Cardiac fibroblast (primary cell): ENCODE data around the gene CYSTM1.

ENCODE experiments used
- DNase-seq, 2 donors: peaks; one replicate each; pipeline versions ENCODE4 v3.0.0 to v3.0.0-alpha.2; 2010; ENCODE audit warnings: low read depth in 2 of 2
- H3K4me3 ChIP-seq, 2 donors: replicated peaks in 1 of 2; 1 replicate in 1 of 2; 2 replicates in 1 of 2; pipeline ENCODE4 v1.5.1; 2011; ENCODE audit warnings: low read depth in 2 of 2, low read length in 2 of 2, mild to moderate bottlenecking in 2 of 2, moderate library complexity in 1 of 2
- CTCF ChIP-seq: IDR thresholded peaks from one replicate; pipeline ENCODE4 v1.5.1; 2011; ENCODE audit warnings: low read depth, mild to moderate bottlenecking, low read length, inconsistent platforms

The CYSTM1 gene

GRCh38 chr5:140214831-140215230 lies 39.8 kb downstream of the CYSTM1 start:
- peak; percentile 44 to 67 for DNase-seq
- no peak overlapping the region for H3K4me3 ChIP-seq
- no peak for TF ChIP-seq CTCF

- H3K4me3 ChIP-seq = no peak overlapping the region
- no peak for TF ChIP-seq CTCF
- no peak for DNase-seq
These were observed 40.3 kb downstream of the CYSTM1 start for GRCh38 chr5:140215276-140215675.

GRCh38 chr5:140216478-140217074 lies 41.6 kb downstream of the CYSTM1 start:
- TF ChIP-seq CTCF = no peak
- no peak for DNase-seq
- no peak overlapping the region for H3K4me3 ChIP-seq

GRCh38 chr5:140217299-140218026 lies 42.5 kb downstream of the CYSTM1 start:
- no peak for DNase-seq
- no peak overlapping the region for H3K4me3 ChIP-seq
- TF ChIP-seq CTCF = no peak

GRCh38 chr5:140219068-140219991 lies 44.3 kb downstream of the CYSTM1 start:
- no peak for TF ChIP-seq CTCF
- H3K4me3 ChIP-seq = no peak overlapping the region
- peak in 1 of 2 donors; percentile 33 for DNase-seq

- H3K4me3 ChIP-seq = no peak overlapping the region
- no peak for TF ChIP-seq CTCF
- DNase-seq = peak in 1 of 2 donors; percentile 43
These were observed 45.2 kb downstream of the CYSTM1 start for GRCh38 chr5:140220032-140220697.
